Stimulated activated CD8-positive, alpha-beta memory T cell treated with anti-CD3 and anti-CD28 coated beads, Interleukin-4, amount 100 ng/mL, for 1 hour (primary cell): ENCODE measurements around the gene SIM1.

Source experiments
- DNase-seq, 2 donors: peaks; one replicate each; pipeline ENCODE4 v3.0.0-alpha.2; 2020; ENCODE audit warnings: low read depth in 2 of 2, low spot score in 1 of 2

The SIM1 gene

GRCh38 chr6:100456908-100457235 lies 7.8 kb downstream of the SIM1 start:
- DNase-seq = no peak

GRCh38 chr6:100456141-100456907 lies 8.4 kb downstream of the SIM1 start:
- DNase-seq = no peak

- DNase-seq = no peak
Observed at GRCh38 chr6:100455230-100456124, 9.2 kb downstream of the SIM1 start.

GRCh38 chr6:100454551-100455229 lies 10.0 kb downstream of the SIM1 start:
- no peak for DNase-seq

GRCh38 chr6:100453701-100454521 lies 10.8 kb downstream of the SIM1 start:
- no peak for DNase-seq

- no peak for DNase-seq
Observed at GRCh38 chr6:100452998-100453397, 11.7 kb downstream of the SIM1 start.

GRCh38 chr6:100451577-100451976 lies 13.1 kb downstream of the SIM1 start:
- DNase-seq = no peak

GRCh38 chr6:100449239-100449691 lies 15.5 kb downstream of the SIM1 start:
- no peak for DNase-seq

- no peak for DNase-seq
Observed at GRCh38 chr6:100447900-100448748, 16.6 kb downstream of the SIM1 start.

- DNase-seq = no peak
Observed at GRCh38 chr6:100447081-100447899, 17.4 kb downstream of the SIM1 start.

- no peak for DNase-seq
Observed at GRCh38 chr6:100446115-100447080, 18.3 kb downstream of the SIM1 start.

GRCh38 chr6:100445512-100445911 lies 19.2 kb downstream of the SIM1 start:
- no peak for DNase-seq

- no peak for DNase-seq
Observed at GRCh38 chr6:100440935-100441334, 23.8 kb downstream of the SIM1 start.

GRCh38 chr6:100435299-100435698 lies 29.4 kb downstream of the SIM1 start:
- DNase-seq = no peak

GRCh38 chr6:100433726-100434435 lies 30.8 kb downstream of the SIM1 start:
- DNase-seq = no peak

- DNase-seq = no peak
Observed at GRCh38 chr6:100432136-100432535, 32.6 kb downstream of the SIM1 start.

- no peak for DNase-seq
Observed at GRCh38 chr6:100430962-100431361, 33.8 kb downstream of the SIM1 start.
